Liver (tissue), 9 donors: Measurements from ENCODE around the gene GSK3B. TPM values are rescaled to one million over a fixed set of nuclear protein-coding genes. Genes with fewer than 3 reads are reported as not detected.

ENCODE experiments used
- DNase-seq: peaks from one replicate; pipeline ENCODE4 v3.0.0-alpha.2; 2017; ENCODE audit warnings: low spot score
- H3K27ac ChIP-seq, 2 donors: one replicate each; pipeline ENCODE4 v1.7.0; 2013; ENCODE audit warnings: inconsistent platforms in 2 of 2, low read length in 2 of 2, control low read depth in 1 of 2, low read depth in 1 of 2, mild to moderate bottlenecking in 1 of 2
- H3K27me3 ChIP-seq, 4 donors: one replicate each; pipeline versions ENCODE4 v1.6.1 to v1.7.0; 2013; ENCODE audit warnings: low read length in 3 of 4, inconsistent platforms in 1 of 4, mild to moderate bottlenecking in 1 of 4, moderate library complexity in 1 of 4; ENCODE audit not compliant: control insufficient read depth in 4 of 4, insufficient read depth in 4 of 4
- H3K36me3 ChIP-seq, 4 donors: one replicate each; pipeline versions ENCODE4 v1.6.1 to v1.7.0; 2013; ENCODE audit warnings: low read length in 3 of 4, mild to moderate bottlenecking in 3 of 4, low read depth in 1 of 4, moderate library complexity in 1 of 4; ENCODE audit not compliant: control insufficient read depth in 4 of 4, insufficient read depth in 3 of 4
- H3K4me1 ChIP-seq, 4 donors: one replicate each; pipeline versions ENCODE4 v1.6.1 to v1.7.0; 2013; ENCODE audit warnings: low read length in 3 of 4, mild to moderate bottlenecking in 3 of 4, moderate library complexity in 1 of 4; ENCODE audit not compliant: control insufficient read depth in 4 of 4, insufficient read depth in 4 of 4
- H3K4me3 ChIP-seq, 3 donors: one replicate each; pipeline versions ENCODE4 v1.6.1 to v1.7.0; 2013; ENCODE audit warnings: low read length in 3 of 3, control low read depth in 1 of 3, low read depth in 1 of 3, mild to moderate bottlenecking in 1 of 3
- H3K9ac ChIP-seq, 2 donors: one replicate each; pipeline ENCODE4 v1.7.0; 2013; ENCODE audit warnings: low read length in 2 of 2, mild to moderate bottlenecking in 2 of 2, moderate library complexity in 2 of 2, control low read depth in 1 of 2, low read depth in 1 of 2
- H3K9me3 ChIP-seq, 4 donors: one replicate each; pipeline versions ENCODE4 v1.6.1 to v1.7.0; 2013; ENCODE audit warnings: low read length in 3 of 4; ENCODE audit not compliant: control insufficient read depth in 4 of 4
- CTCF ChIP-seq: fragments of 150-350 bp; IDR thresholded peaks from 2 replicates; pipeline ENCODE4 v1.5.1; 2017; ENCODE audit warnings: improper control_type of control experiment, low read depth, low read length; ENCODE audit not compliant: missing input control
- EGR1 ChIP-seq, 2 donors: IDR thresholded peaks; 2 replicates each; pipeline ENCODE4 v1.6.1; 2016 to 2018; ENCODE audit warnings: antibody characterized with exemption in 2 of 2, low read depth in 2 of 2
- FOXA1 ChIP-seq: IDR thresholded peaks from 2 replicates; pipeline ENCODE4 v1.6.1; 2016; ENCODE audit warnings: antibody characterized with exemption
- FOXA2 ChIP-seq: IDR thresholded peaks from 2 replicates; pipeline ENCODE4 v1.6.1; 2016; ENCODE audit warnings: antibody characterized with exemption
- GABPA ChIP-seq, 2 donors: IDR thresholded peaks in 1 of 2; conservative IDR thresholded peaks in 1 of 2; 2 replicates each; pipeline ENCODE4 v1.6.1; 2016; ENCODE audit warnings: antibody characterized with exemption in 2 of 2, mild to moderate bottlenecking in 1 of 2, moderate library complexity in 1 of 2
- HNF4A ChIP-seq, 2 donors: conservative IDR thresholded peaks; 2 replicates each; pipeline ENCODE4 v1.6.1; 2016; ENCODE audit warnings: antibody characterized with exemption in 2 of 2, mild to moderate bottlenecking in 2 of 2
- HNF4G ChIP-seq: IDR thresholded peaks from 2 replicates; pipeline ENCODE4 v1.6.1; 2016; ENCODE audit warnings: antibody characterized with exemption
- JUND ChIP-seq, 2 donors: IDR thresholded peaks; 2 replicates each; pipeline ENCODE4 v1.6.1; 2016; ENCODE audit warnings: antibody characterized with exemption in 2 of 2
- NR2F2 ChIP-seq: IDR thresholded peaks from 2 replicates; pipeline ENCODE4 v1.6.1; 2016; ENCODE audit warnings: antibody characterized with exemption
- RAD21 ChIP-seq, 2 donors: IDR thresholded peaks; 2 replicates each; pipeline ENCODE4 v1.6.1; 2016; ENCODE audit warnings: antibody characterized with exemption in 2 of 2, mild to moderate bottlenecking in 2 of 2
- RXRA ChIP-seq, 2 donors: IDR thresholded peaks; 2 replicates each; pipeline ENCODE4 v1.6.1; 2017 to 2018; ENCODE audit warnings: antibody characterized with exemption in 2 of 2, mild to moderate bottlenecking in 1 of 2
- SP1 ChIP-seq: IDR thresholded peaks from 2 replicates; pipeline ENCODE4 v1.6.1; 2018; ENCODE audit warnings: antibody characterized with exemption, mild to moderate bottlenecking
- TAF1 ChIP-seq: conservative IDR thresholded peaks from 2 replicates; pipeline ENCODE4 v1.6.1; 2016; ENCODE audit warnings: antibody characterized with exemption, mild to moderate bottlenecking
- YY1 ChIP-seq: IDR thresholded peaks from 2 replicates; pipeline ENCODE4 v1.6.1; 2016; ENCODE audit warnings: antibody characterized with exemption, mild to moderate bottlenecking
- ZBTB33 ChIP-seq: IDR thresholded peaks from 2 replicates; pipeline ENCODE4 v1.6.1; 2016; ENCODE audit warnings: antibody characterized with exemption
- WGBS: extraction: QIAGEN DNeasy Blood & Tissue Kit; methylation state at CpG from one replicate; pipeline ENCODE4 v1.1.7; 2013; 5-methylcytosine and 5-hydroxymethylcytosine counted together
- polyA plus RNA-seq, 2 donors: library from polyadenylated mRNA; stranded (reverse) in 1 of 2; unstranded in 1 of 2; fragments of 200-250 nt in 1 of 2; fragments of >200 nt in 1 of 2; fragmentation: Nextera tagmentation in 1 of 2; extraction: Ambion mirVana in 1 of 2; gene quantifications; one replicate each; pipeline versions ENCODE4 v1.2.1 to v1.2.3, GENCODE V29; 2013 to 2015
- total RNA-seq, 2 donors: library from RNA; depleted of rRNA; stranded (reverse); fragments of >200 nt; gene quantifications; one replicate each; pipeline ENCODE4 v1.2.3, GENCODE V29; 2014
- TF ChIP-seq, protein P1 (sequence below): IDR thresholded peaks from 2 replicates; pipeline ENCODE4 v1.6.1; 2016; ENCODE audit warnings: antibody characterized with exemption
- TF ChIP-seq, protein P2 (sequence below): IDR thresholded peaks from 2 replicates; pipeline ENCODE4 v1.6.1; 2016; ENCODE audit warnings: antibody characterized with exemption
- TF ChIP-seq, protein P3 (sequence below): IDR thresholded peaks from 2 replicates; pipeline ENCODE4 v1.6.1; 2016; ENCODE audit warnings: antibody characterized with exemption, mild to moderate bottlenecking
- donor health status: healthy.
- donor health status: healthy.
- donor health status: healthy.
- donor health status: healthy.
- donor health status: healthy.

Gene GSK3B
- total and polyA plus RNA-seq, 4 donors, result 10.5 to 20.8 (median 18.5) TPM

- TF ChIP-seq CTCF (no peak), JUND (IDR thresholded peaks at IDR 0.05) (no peak)
Measured at GRCh38 chr3:119861681-119862080, 232.6 kb downstream of the GSK3B start (continued).

DNA sequence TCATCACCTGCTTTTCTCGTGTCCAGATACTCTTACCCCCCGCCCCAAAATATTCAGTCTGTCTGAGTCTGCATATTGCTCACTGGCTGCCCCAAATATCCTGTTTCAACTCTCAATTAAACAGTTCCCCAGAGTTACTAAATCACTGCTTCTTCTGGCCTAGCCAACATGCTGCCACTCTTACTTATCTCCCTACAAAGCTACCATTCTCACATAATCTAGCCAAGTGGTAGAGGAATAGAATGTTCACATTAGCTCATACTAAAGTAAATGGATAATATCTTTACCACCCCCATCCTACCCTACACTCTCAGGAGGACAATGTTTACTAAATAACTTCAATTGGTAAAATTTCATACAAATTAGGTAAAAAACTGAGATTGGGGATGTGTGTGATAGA is 234.5 kb downstream of the GSK3B start:
- Histone ChIP-seq H3K27me3 (no peaks in the 10 kb centered on the region), H3K4me1 (no peaks in the 10 kb centered on the region), H3K4me3 (no peak overlapping the region), H3K9ac (no peak overlapping the region), H3K9me3 (peaks cover 0 to 3% (median 0%) of the 10 kb centered on the region in 4 donors), H3K36me3 (peaks cover 0 to 21% (median 14%) of the 10 kb centered on the region in 4 donors), H3K27ac (no peak overlapping the region)
- no peak for DNase-seq
- WGBS, result over 99% methylated on average over 2 of the region's 2 CpGs
- TF ChIP-seq RAD21 (IDR thresholded peaks at IDR 0.05) (no peak), SP1 (no peak), RXRA (IDR thresholded peaks at IDR 0.05) (no peak), CTCF (no peak), YY1 (no peak), GABPA (IDR thresholded peaks at IDR 0.05 in 1 of 2, conservative IDR thresholded peaks at IDR 0.05 in 1 of 2) (no peak), TAF1 (no peak), HNF4A (conservative IDR thresholded peaks at IDR 0.05) (no peak), HNF4G (no peak), FOXA2 (no peak), NR2F2 (no peak), JUND (IDR thresholded peaks at IDR 0.05) (no peak)
- TF ChIP-seq, protein P1, sequence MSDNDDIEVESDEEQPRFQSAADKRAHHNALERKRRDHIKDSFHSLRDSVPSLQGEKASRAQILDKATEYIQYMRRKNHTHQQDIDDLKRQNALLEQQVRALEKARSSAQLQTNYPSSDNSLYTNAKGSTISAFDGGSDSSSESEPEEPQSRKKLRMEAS, result no peak
- TF ChIP-seq, protein P2, sequence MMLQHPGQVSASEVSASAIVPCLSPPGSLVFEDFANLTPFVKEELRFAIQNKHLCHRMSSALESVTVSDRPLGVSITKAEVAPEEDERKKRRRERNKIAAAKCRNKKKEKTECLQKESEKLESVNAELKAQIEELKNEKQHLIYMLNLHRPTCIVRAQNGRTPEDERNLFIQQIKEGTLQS, result no peak

GRCh38 chr3:119858957-119859356 is 235.3 kb downstream of the GSK3B start:
- Histone ChIP-seq H3K27ac (no peak overlapping the region), H3K9ac (no peak overlapping the region), H3K27me3 (no peaks in the 10 kb centered on the region), H3K4me1 (no peaks in the 10 kb centered on the region), H3K9me3 (peaks cover 0 to 3% (median 0%) of the 10 kb centered on the region in 4 donors), H3K4me3 (no peak overlapping the region), H3K36me3 (peaks cover 0 to 21% (median 14%) of the 10 kb centered on the region in 4 donors)
- TF ChIP-seq ZBTB33 (no peak), HNF4G (no peak), NR2F2 (no peak), GABPA (IDR thresholded peaks at IDR 0.05 in 1 of 2, conservative IDR thresholded peaks at IDR 0.05 in 1 of 2) (no peak), YY1 (no peak), HNF4A (conservative IDR thresholded peaks at IDR 0.05) (no peak), SP1 (no peak), FOXA1 (no peak), JUND (IDR thresholded peaks at IDR 0.05) (no peak), EGR1 (IDR thresholded peaks at IDR 0.05; ENCODE audit: low read depth in 2 of 2) (no peak), RXRA (IDR thresholded peaks at IDR 0.05) (no peak)
- TF ChIP-seq, protein P3, sequence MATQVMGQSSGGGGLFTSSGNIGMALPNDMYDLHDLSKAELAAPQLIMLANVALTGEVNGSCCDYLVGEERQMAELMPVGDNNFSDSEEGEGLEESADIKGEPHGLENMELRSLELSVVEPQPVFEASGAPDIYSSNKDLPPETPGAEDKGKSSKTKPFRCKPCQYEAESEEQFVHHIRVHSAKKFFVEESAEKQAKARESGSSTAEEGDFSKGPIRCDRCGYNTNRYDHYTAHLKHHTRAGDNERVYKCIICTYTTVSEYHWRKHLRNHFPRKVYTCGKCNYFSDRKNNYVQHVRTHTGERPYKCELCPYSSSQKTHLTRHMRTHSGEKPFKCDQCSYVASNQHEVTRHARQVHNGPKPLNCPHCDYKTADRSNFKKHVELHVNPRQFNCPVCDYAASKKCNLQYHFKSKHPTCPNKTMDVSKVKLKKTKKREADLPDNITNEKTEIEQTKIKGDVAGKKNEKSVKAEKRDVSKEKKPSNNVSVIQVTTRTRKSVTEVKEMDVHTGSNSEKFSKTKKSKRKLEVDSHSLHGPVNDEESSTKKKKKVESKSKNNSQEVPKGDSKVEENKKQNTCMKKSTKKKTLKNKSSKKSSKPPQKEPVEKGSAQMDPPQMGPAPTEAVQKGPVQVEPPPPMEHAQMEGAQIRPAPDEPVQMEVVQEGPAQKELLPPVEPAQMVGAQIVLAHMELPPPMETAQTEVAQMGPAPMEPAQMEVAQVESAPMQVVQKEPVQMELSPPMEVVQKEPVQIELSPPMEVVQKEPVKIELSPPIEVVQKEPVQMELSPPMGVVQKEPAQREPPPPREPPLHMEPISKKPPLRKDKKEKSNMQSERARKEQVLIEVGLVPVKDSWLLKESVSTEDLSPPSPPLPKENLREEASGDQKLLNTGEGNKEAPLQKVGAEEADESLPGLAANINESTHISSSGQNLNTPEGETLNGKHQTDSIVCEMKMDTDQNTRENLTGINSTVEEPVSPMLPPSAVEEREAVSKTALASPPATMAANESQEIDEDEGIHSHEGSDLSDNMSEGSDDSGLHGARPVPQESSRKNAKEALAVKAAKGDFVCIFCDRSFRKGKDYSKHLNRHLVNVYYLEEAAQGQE, result no peak
- 66% methylated on average over 2 of the region's 2 CpGs for WGBS
- no peak for DNase-seq
